Stimulated activated CD4-positive, alpha-beta T cell treated with anti-CD3 and anti-CD28 coated beads, Interleukin-1b, Interleukin-23, amount 100 ng/mL, for 4 hours (primary cell): Measurements from ENCODE around the gene AKAP4.
A peak's percentile ranks its signal among the peaks of the same experiment; 100 is the strongest.

Experiments
- DNase-seq, 2 donors: peaks; one replicate each; pipeline ENCODE4 v3.0.0-alpha.2; 2020; ENCODE audit warnings: low read depth in 2 of 2

AKAP4 gene

DNA sequence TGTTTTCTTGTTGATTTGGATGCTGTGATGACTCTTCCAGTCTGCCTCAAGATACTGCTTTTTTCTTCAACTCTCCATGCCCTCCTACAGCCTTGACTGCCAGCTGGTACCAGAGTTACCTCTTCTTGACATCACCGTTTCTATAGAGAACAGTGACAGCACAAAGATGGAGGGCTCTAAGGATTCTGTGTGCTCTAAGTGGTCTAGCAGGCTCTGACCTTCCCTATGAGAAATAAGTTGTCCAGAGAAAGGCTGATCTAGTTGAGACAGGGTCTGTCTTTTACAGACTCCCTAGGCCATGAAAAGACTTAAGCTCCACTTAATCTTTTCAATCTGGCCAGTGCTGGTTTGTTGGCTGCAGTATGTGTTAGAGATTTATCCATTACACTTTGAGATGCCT, at the start of gene AKAP4:
Gene AKAP4 (minus strand): TSS at position 101 of the 400 bp plus-strand sequence. CDS start 118 bp downstream, outside the sequence.
- DNase-seq: no peak

GRCh38 chrX:50211510-50211909, 10.7 kb upstream of the AKAP4 start:
- DNase-seq: no peak

- DNase-seq: no peak
Measured at GRCh38 chrX:50206753-50207152, 5.9 kb upstream of the AKAP4 start.

GRCh38 chrX:50204364-50204899, 3.6 kb upstream of the AKAP4 start, which contains the start of gene CCNB3:
Gene CCNB3, plus strand, starts transcription at chrX:50204765. Its CDS starts 80,399 bp downstream, at chrX:50285164.
- DNase-seq: peak; percentile 51 to 57

- no peak for DNase-seq
Measured at GRCh38 chrX:50202539-50202938, 1.7 kb upstream of the AKAP4 start.

DNA sequence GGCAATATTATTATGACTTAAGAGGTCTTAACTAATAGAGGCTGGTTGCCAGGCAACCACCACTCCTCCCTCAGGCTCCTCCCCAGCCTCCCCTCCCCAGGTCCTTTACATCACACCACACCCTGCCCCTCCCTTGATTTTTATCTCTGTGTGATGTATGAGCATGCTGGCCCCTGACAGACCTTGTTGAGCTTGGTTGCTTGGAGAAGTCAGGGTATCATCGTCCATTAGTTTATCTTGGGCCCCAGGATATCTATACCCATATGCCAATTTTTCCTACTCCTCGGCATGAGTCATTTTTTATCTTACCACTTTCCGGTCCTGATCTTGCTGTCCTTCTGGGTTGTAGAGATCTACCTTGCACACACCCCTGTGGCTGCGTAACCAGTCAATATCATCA, 2.5 kb downstream of the AKAP4 start:
- no peak for DNase-seq

DNA sequence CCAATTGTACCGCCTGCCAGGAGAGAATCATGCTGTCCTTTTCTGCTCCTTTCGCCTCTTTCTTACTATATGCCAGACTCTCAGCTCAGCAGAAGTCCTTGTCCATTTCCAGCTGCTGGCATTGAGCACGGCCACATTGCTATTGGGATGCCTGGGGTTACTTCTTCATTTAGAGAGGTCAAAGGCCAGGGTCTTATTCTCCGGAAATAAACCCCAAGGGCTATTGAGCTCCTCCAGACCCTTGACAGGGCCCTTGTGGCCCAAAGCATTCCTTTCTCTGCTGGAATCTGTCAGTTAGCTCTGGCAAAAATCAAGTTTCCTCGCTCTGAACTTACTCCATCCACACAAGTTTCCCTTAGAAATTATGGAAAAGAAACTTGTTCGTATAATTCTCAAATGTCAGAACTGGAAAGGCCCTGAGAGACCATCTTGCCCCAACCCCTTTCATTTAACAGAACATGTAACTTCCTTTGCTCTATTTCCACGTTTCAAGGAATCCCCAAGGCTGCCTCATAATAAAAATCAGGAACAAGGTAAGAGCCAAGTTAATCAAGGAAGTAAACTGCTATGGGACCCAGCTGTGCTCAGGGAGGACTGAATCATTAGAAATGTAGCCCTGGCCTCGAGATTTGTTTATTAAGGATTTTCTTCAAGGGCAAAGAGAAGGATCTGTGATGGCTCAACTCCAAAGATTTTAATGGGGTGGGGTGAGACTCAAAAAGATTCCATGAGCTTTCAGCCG, 11.8 kb downstream of the AKAP4 start:
- DNase-seq: no peak

DNA sequence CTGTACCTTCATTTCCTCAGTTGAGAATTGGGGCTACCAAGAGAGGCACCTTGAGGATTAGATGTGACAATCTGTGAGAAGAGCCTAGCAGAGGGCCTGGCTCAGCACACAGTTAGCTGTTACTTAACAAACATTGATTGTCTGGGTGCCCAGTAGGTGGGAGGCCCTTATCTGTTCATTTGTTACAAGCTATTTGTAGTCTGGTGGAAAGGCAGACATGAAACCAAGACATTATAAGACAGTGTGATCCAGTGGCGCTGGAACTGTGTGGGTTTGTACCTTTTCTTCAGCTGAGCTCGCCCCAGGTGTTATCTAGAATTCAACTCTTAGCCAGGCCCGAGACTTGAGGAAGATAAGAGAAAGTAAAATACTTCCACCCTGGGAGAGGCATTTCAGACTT, 16.9 kb downstream of the AKAP4 start:
- DNase-seq: no peak

DNA sequence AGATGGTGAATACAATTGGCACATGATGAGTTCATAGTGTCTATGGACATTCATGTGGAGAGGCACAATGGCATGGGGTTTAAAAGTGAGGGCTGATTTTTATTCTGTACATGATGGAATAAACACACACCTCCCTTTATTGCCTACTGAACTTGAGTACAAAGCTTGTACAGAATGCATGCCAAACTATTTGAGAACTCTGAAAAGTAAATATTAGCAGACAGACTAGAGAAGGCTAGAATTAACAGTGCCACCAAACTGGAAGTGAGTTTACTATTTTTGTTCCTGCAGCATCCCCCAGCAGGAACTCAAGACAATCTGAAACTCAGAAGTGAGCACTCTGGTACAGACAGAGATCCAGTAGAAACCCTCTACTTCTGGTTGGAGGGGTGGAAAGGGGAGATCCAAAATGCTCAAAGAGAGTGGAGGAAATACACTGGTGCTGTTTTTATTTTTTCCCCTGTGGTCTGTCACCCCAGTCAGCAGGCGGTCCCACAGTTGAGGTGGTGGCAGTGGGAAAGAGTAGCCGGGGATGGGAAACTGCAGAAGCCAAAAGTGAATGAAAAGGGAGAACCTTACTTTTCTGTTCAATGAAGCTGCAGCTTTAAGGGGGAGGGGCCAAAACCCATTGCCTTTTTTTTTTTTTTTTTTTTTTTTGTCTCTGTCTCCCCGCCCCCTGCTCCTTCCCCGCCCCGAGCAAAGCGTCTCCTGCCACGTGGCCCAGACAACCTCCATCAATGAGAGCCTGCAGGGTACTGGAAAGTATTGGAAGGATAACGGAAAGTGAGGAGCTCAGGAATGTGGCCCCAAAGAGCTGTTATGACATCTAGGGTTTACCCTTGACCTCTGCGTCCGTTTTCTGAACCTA, 20.5 kb downstream of the AKAP4 start:
- no peak for DNase-seq

DNA sequence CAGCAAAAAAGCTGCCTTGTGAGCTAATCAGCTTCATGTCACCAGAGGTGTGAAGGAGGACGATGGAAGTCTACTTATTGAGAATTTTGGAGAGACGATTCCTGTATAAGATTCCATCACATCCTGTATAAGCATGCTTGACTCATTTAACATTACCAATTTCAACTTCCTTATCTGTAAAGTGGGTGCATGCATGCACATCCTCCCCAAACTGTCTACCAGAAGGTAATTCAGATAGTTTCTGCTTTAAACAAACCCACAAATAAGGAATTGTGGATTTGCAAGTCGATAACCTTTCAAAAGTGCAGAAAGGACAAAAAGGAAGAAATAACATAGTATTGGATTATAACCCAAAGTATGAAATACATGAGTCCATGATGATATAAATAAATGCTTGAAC, 31.1 kb downstream of the AKAP4 start:
- DNase-seq: no peak

- DNase-seq: no peak
Measured at GRCh38 chrX:50168241-50168687, 32.5 kb downstream of the AKAP4 start.

GRCh38 chrX:50167366-50167765, 33.4 kb downstream of the AKAP4 start:
- DNase-seq: no peak

GRCh38 chrX:50165727-50166126, 35.1 kb downstream of the AKAP4 start:
- no peak for DNase-seq

DNA sequence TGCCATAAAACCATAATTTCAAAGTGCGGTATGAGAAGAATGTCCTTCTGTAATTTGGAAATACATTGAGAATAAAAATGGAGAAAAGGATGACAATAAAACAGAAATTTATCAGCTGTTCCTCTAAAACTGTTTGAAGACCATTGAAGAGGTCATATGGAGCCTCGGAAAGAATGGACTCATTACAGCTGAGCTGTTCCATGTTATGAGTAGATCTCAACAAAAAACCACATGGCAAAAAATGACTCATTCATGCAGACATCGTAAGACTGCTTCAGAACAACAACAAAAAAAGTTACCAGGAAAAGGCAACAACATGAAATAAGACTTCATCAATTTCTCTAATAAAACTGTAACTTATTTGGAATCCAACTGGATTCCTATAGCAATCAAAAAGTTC, 39.7 kb downstream of the AKAP4 start:
- DNase-seq: no peak

- no peak for DNase-seq
Measured at GRCh38 chrX:50158593-50158992, 42.2 kb downstream of the AKAP4 start.

DNA sequence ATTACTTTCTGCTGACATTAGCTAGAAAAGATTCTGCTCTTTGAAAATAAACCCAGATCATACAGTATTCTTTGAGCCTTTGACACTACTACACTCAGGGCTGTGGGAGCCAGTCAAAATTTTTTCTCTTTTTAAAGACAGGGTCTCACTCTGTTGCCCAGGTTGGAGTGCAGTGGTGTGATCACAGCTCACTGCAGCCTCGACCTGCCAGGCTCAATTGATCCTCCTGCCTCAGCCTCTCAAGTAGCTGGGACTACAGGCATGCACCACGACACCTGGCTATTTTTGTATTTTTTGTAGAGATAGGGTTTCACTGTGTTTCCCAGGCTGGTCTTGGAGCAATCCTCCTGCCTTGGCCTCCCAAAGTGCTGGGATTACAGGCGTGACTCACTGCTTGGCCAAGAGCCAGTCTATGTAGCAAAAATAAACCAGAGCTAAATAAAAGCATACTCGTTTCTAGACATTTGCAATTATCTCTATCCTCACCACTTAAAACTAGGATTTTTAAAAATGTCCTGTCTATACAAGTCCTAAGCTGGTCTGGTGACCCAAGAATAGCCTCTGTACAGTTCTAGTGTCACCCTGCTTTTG, 43.2 kb downstream of the AKAP4 start:
- no peak for DNase-seq

DNA sequence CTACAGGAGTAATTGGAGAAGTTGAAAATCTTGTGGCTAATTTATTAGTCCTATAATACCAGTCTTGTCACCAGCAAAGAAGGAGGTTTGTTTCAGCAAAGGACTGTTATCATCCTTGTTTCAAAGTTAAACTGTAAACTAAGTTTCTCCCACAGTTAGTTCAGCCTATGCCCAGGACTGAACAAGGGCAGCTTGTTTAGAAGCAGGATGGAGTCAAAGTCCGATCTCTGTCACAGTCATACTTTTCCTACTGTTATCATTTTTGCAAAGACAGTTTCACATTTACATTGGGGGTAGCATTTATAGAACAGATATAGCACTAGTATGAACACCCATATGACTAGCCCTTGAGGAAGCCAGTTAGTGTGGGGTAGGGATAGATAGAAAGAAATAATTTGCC, 46.4 kb downstream of the AKAP4 start:
- DNase-seq: no peak

GRCh38 chrX:50152456-50152855, 48.4 kb downstream of the AKAP4 start:
- DNase-seq: no peak

DNA sequence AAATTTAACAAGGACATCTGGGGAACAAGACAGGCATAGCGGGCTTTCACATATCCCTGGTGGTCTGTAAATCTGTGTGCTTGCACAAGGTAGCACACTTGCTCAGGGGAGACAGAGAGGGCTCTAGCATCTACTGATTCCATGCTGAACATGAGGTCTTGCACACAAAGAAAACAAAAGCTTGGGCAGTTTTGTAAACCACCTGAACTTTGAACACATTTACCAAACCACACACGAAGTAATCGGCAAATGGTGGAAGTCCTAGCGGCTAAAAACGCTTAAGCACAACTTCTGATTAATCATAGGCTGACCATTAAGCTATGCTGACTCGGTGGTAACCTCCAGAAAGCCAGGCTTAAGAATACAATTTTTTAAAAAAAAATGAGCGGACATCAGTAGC, 52.8 kb downstream of the AKAP4 start:
- no peak for DNase-seq
